AG09309 (cell line): ENCODE results near the gene ZNF660.

Experiments used
- DNase-seq: peaks from one replicate; pipeline ENCODE4 v3.0.0-alpha.2; 2010; ENCODE audit warnings: low read depth
- H3K4me3 ChIP-seq: 2 replicates; pipeline ENCODE4 v1.5.1; 2011; ENCODE audit warnings: mild to moderate bottlenecking, low read depth, low read length, moderate library complexity; ENCODE audit not compliant: control insufficient read depth
- CTCF ChIP-seq: IDR thresholded peaks from 2 replicates; pipeline ENCODE4 v1.5.1; 2011; ENCODE audit warnings: mild to moderate bottlenecking, low read depth, low read length, inconsistent platforms; ENCODE audit not compliant: insufficient read depth, control insufficient read depth; ENCODE audit errors: missing control alignments

Gene ZNF660

GRCh38 chr3:44596621-44597020 is 11.9 kb downstream of the ZNF660 start:
- no peak overlapping the region for H3K4me3 ChIP-seq
- TF ChIP-seq CTCF: no peak
- DNase-seq: peak; percentile 3

- H3K4me3 ChIP-seq: no peak overlapping the region
- DNase-seq: no peak
- TF ChIP-seq CTCF: no peak
These were observed 17.0 kb downstream of the ZNF660 start for GRCh38 chr3:44601749-44602148.

GRCh38 chr3:44612678-44613077 is 27.9 kb downstream of the ZNF660 start:
- TF ChIP-seq CTCF: no peak
- DNase-seq: no peak
- H3K4me3 ChIP-seq: no peak overlapping the region

- no peak for TF ChIP-seq CTCF
- peak within 1 kb of the TSS; percentile 61 for H3K4me3 ChIP-seq
- DNase-seq: peak; percentile 52
These were observed 40.2 kb downstream of the ZNF660 start, which contains the start of gene ZNF197 for GRCh38 chr3:44624749-44625480. Gene ZNF197 (plus strand): TSS chr3:44625036. CDS start chr3:44629155, 4,119 bp downstream.

- no peak for DNase-seq
- TF ChIP-seq CTCF: no peak
- H3K4me3 ChIP-seq: no peak overlapping the region
These were observed 44.0 kb downstream of the ZNF660 start for GRCh38 chr3:44628716-44629115.

- TF ChIP-seq CTCF: no peak
- DNase-seq: no peak
- no peak overlapping the region for H3K4me3 ChIP-seq
These were observed 47.4 kb downstream of the ZNF660 start for GRCh38 chr3:44632193-44632592.
